DOHH2 (cell line): ENCODE measurements around the gene TTC23L.

Experiments used
- CTCF ChIP-seq: fragments of 200-600 bp; sonication (generic); IDR thresholded peaks from one replicate; pipeline ENCODE4 v1.5.1; 2014; ENCODE audit warnings: antibody characterized with exemption, mild to moderate bottlenecking, low read depth, low read length; ENCODE audit not compliant: poor library complexity, severe bottlenecking
- EZH2phosphoT487 ChIP-seq: fragments of 200-600 bp; sonication (generic); IDR thresholded peaks from 2 replicates; pipeline ENCODE4 v1.6.1; 2017; ENCODE audit warnings: borderline replicate concordance, mild to moderate bottlenecking, antibody characterized with exemption, low read length, moderate library complexity, mixed read lengths

GRCh38 chr5:34834794-34835089, 4.2 kb upstream of the TTC23L start:
- TF ChIP-seq CTCF = no peak
- no peak for TF ChIP-seq EZH2phosphoT487
